IMR-90 (cell line): ENCODE results near the gene NRAS. TPM values are rescaled to one million over a fixed set of nuclear protein-coding genes. Genes with fewer than 3 reads are reported as not detected.

Experiments used
- ATAC-seq: fragments of 200-7000 bp; cut with Tn5 transposase; 2 replicates; pipeline ENCODE4 v1.9.1; 2020; ENCODE audit warnings: low read depth, mild to moderate bottlenecking, moderate library complexity
- BruUV-seq: library from RNA; stranded (reverse); fragments of 400-500 nt; replicated peaks from 2 replicates; lab custom pipeline; 2021; lab: Mats Ljungman, UMichigan
- CTCF ChIA-PET: fragments of 300-600 bp; formaldehyde crosslinking; extraction: SDS; loops from one replicate; lab custom pipeline; 2021; ENCODE audit warnings: antibody characterized with exemption; lab: Yijun Ruan, JAX
- POLR2A ChIA-PET: fragments of 300-600 bp; sonication (Branson Sonifier 250); formaldehyde crosslinking; loops from one replicate; lab custom pipeline; 2022; ENCODE audit warnings: antibody characterized with exemption; ENCODE audit not compliant: unreplicated experiment; lab: Charles Lee
- DNase-seq: peaks from one replicate; pipeline ENCODE4 v3.0.0; 2013
- H2AFZ ChIP-seq: replicated peaks from 2 replicates; pipeline ENCODE3; 2013; ENCODE audit warnings: low read length, mild to moderate bottlenecking; ENCODE audit not compliant: poor library complexity
- H2AK5ac ChIP-seq: 2 replicates; pipeline ENCODE4 v1.6.1; 2013; ENCODE audit warnings: low read depth, low read length, inconsistent platforms
- H2AK9ac ChIP-seq: replicated peaks from 2 replicates; pipeline ENCODE3; 2013; ENCODE audit warnings: mild to moderate bottlenecking, low read depth, low read length, moderate library complexity; ENCODE audit not compliant: poor library complexity
- H2BK120ac ChIP-seq: 2 replicates; pipeline ENCODE4 v1.6.1; 2013; ENCODE audit warnings: low read depth, low read length, inconsistent platforms
- H2BK15ac ChIP-seq: 3 replicates; pipeline ENCODE4 v1.6.1; 2013; ENCODE audit warnings: low read depth, low read length, inconsistent platforms
- H2BK20ac ChIP-seq: 2 replicates; pipeline ENCODE4 v1.6.1; 2013; ENCODE audit warnings: low read depth, mild to moderate bottlenecking, inconsistent platforms, low read length, moderate library complexity
- H2BK5ac ChIP-seq: 2 replicates; pipeline ENCODE4 v1.6.1; 2013; ENCODE audit warnings: mild to moderate bottlenecking, low read depth, low read length, inconsistent platforms; ENCODE audit not compliant: poor library complexity, severe bottlenecking
- H3K14ac ChIP-seq: replicated peaks from 2 replicates; pipeline ENCODE4 v1.6.1; 2013; ENCODE audit warnings: low read depth, low read length, inconsistent platforms
- H3K18ac ChIP-seq: 2 replicates; pipeline ENCODE4 v1.6.1; 2013; ENCODE audit warnings: low read depth, low read length, control low read depth
- H3K23ac ChIP-seq: 2 replicates; pipeline ENCODE4 v1.6.1; 2013; ENCODE audit warnings: low read depth, low read length, inconsistent platforms
- H3K27ac ChIP-seq: 2 replicates; pipeline ENCODE4 v1.5.1; 2013; ENCODE audit warnings: mild to moderate bottlenecking, control low read depth, low read length; ENCODE audit not compliant: insufficient read depth
- H3K27me3 ChIP-seq: 2 replicates; pipeline ENCODE4 v1.6.1; 2013; ENCODE audit warnings: low read length; ENCODE audit not compliant: control insufficient read depth, insufficient read depth
- H3K36me3 ChIP-seq: 2 replicates; pipeline ENCODE4 v1.6.1; 2013; ENCODE audit warnings: low read length, mixed read lengths; ENCODE audit not compliant: control insufficient read depth, insufficient read depth
- H3K4ac ChIP-seq: 2 replicates; pipeline ENCODE4 v1.6.1; 2013; ENCODE audit warnings: low read depth, low read length, inconsistent platforms
- H3K4me1 ChIP-seq: 2 replicates; pipeline ENCODE4 v1.6.1; 2013; ENCODE audit warnings: low read length, mixed read lengths; ENCODE audit not compliant: control insufficient read depth, insufficient read depth
- H3K4me2 ChIP-seq: 2 replicates; pipeline ENCODE4 v1.6.1; 2013; ENCODE audit warnings: low read depth, mild to moderate bottlenecking, control low read depth, low read length, moderate library complexity
- H3K4me3 ChIP-seq: 2 replicates; pipeline ENCODE4 v1.5.1; 2013; ENCODE audit warnings: low read depth, mild to moderate bottlenecking, control low read depth, low read length, moderate library complexity; ENCODE audit not compliant: insufficient read depth
- H3K56ac ChIP-seq: 2 replicates; pipeline ENCODE4 v1.6.1; 2013; ENCODE audit warnings: low read length, inconsistent platforms; ENCODE audit not compliant: insufficient read depth; ENCODE audit errors: extremely low read depth
- H3K79me1 ChIP-seq, 2 experiments: 2 replicates each; pipeline ENCODE4 v1.6.1; 2013; ENCODE audit warnings: low read length in 2 of 2, inconsistent platforms in 1 of 2, low read depth in 1 of 2
- H3K9ac ChIP-seq: 2 replicates; pipeline ENCODE4 v1.6.1; 2013; ENCODE audit warnings: low read depth, low read length, control low read depth
- H3K9me1 ChIP-seq: 2 replicates; pipeline ENCODE4 v1.6.1; 2013; ENCODE audit warnings: low read length, inconsistent platforms; ENCODE audit not compliant: insufficient read depth
- H3K9me3 ChIP-seq: 2 replicates; pipeline ENCODE4 v1.6.1; 2013; ENCODE audit warnings: low read length; ENCODE audit not compliant: control insufficient read depth, insufficient read depth
- H4K20me1 ChIP-seq: 2 replicates; pipeline ENCODE4 v1.6.1; 2013; ENCODE audit warnings: low read length, inconsistent platforms; ENCODE audit not compliant: insufficient read depth
- H4K5ac ChIP-seq: 2 replicates; pipeline ENCODE4 v1.6.1; 2013; ENCODE audit warnings: mild to moderate bottlenecking, low read depth, low read length, control low read depth
- H4K8ac ChIP-seq, 2 experiments: 2 replicates each; pipeline ENCODE4 v1.6.1; 2013; ENCODE audit warnings: low read depth in 2 of 2, low read length in 2 of 2, control low read depth in 1 of 2, inconsistent platforms in 1 of 2
- H4K91ac ChIP-seq: 2 replicates; pipeline ENCODE4 v1.6.1; 2013; ENCODE audit warnings: low read depth, low read length, inconsistent platforms; ENCODE audit not compliant: insufficient read depth
- BHLHE40 ChIP-seq: fragments of 150-350 bp; IDR thresholded peaks from 2 replicates; pipeline ENCODE4 v1.6.1; 2016; ENCODE audit warnings: mild to moderate bottlenecking, low read depth, low read length
- CEBPB ChIP-seq: IDR thresholded peaks from 2 replicates; pipeline ENCODE4 v1.6.1; 2012; ENCODE audit warnings: low read depth, low read length, improper control_type of control experiment
- FOS ChIP-seq: fragments of 150-350 bp; IDR thresholded peaks from 2 replicates; pipeline ENCODE4 v1.6.1; 2016; ENCODE audit warnings: low read depth, low read length
- MAZ ChIP-seq: IDR thresholded peaks from 2 replicates; pipeline ENCODE4 v1.6.1; 2012; ENCODE audit warnings: low read depth, mild to moderate bottlenecking, low read length, improper control_type of control experiment, moderate library complexity, borderline replicate concordance
- MXI1 ChIP-seq: IDR thresholded peaks from 2 replicates; pipeline ENCODE4 v1.6.1; 2012; ENCODE audit warnings: low read depth, mild to moderate bottlenecking, low read length, moderate library complexity, borderline replicate concordance
- RAD21 ChIP-seq: IDR thresholded peaks from 2 replicates; pipeline ENCODE4 v1.6.1; 2012; ENCODE audit warnings: low read length, improper control_type of control experiment
- SMC3 ChIP-seq: fragments of 150-350 bp; IDR thresholded peaks from 2 replicates; pipeline ENCODE4 v1.6.1; 2016; ENCODE audit warnings: low read depth, mild to moderate bottlenecking, antibody characterized with exemption, low read length, moderate library complexity
- WGBS, 2 experiments: methylation state at CpG; one replicate each; pipeline versions ENCODE4 v1.1.5 to v1.1.7; 2013; ENCODE audit warnings: missing lambda C conversion rate in 2 of 2; ENCODE audit not compliant: insufficient read length in 1 of 2; ENCODE audit errors: extremely low coverage in 2 of 2; 5-methylcytosine and 5-hydroxymethylcytosine counted together
- dilution Hi-C: fragments of 300-500 bp; cut with HindIII; formaldehyde crosslinking; loops from one replicate; pipeline ENCODE4 v1.14.3; 2018; ENCODE audit warnings: low sequenced_read_pairs; ENCODE audit not compliant: unreplicated experiment
- in situ Hi-C: fragments of 300-500 bp; cut with MboI; formaldehyde crosslinking; loops from 3 replicates; pipeline ENCODE4 v1.14.3; 2019; ENCODE audit warnings: low sequenced_read_pairs, inconsistent platforms, mixed read lengths
- intact Hi-C: fragments of 100-400 bp; cut with micrococcal nuclease; formaldehyde crosslinking; loops from 2 replicates; pipeline ENCODE4 v1.10.0; 2022
- polyA plus RNA-seq, 3 experiments: library from polyadenylated mRNA; depleted of rRNA; stranded (reverse); fragments of >200 nt; gene quantifications; 2 replicates each; pipeline ENCODE4 v1.2.3, GENCODE V29; 2012; ENCODE audit warnings: low replicate concordance in 1 of 3
- total RNA-seq: library from RNA; depleted of rRNA; stranded (reverse); fragments of >200 nt; gene quantifications from 2 replicates; pipeline ENCODE4 v1.2.3, GENCODE V29; 2012
- TF ChIP-seq, protein P1 (sequence below): conservative IDR thresholded peaks from 2 replicates; pipeline ENCODE4 v1.5.1; 2012; ENCODE audit warnings: mild to moderate bottlenecking, low read depth, low read length, improper control_type of control experiment
- TF ChIP-seq, protein P2 (sequence below): fragments of 150-350 bp; IDR thresholded peaks from 2 replicates; pipeline ENCODE4 v1.6.1; 2016; ENCODE audit warnings: low read depth, mild to moderate bottlenecking, low read length, moderate library complexity, borderline replicate concordance

NRAS gene
- total and polyA plus RNA-seq, 2 of the 4 experiments (the other 2 are of a cell fraction): 27.4 to 85.9 TPM

- Histone ChIP-seq H3K56ac (no peak overlapping the region), H3K36me3 (no peaks in the 10 kb centered on the region), H2AK9ac (no peak overlapping the region), H3K23ac (no peak overlapping the region), H3K4me1 (no peaks in the 10 kb centered on the region), H2AFZ (no peak overlapping the region), H3K27me3 (peaks cover 8% of the 10 kb centered on the region), H3K9ac (no peak overlapping the region), H3K79me1 (no peaks in the 10 kb centered on the region), H2BK20ac (no peak overlapping the region), H3K4me3 (no peak overlapping the region), H2BK5ac (no peak overlapping the region), H3K9me3 (no peaks in the 10 kb centered on the region), H2AK5ac (no peak overlapping the region), H4K20me1 (no peaks in the 10 kb centered on the region), H3K27ac (no peak overlapping the region), H3K4ac (no peak overlapping the region), H4K5ac (no peak overlapping the region), H2BK15ac (no peak overlapping the region), H2BK120ac (no peak overlapping the region), H3K14ac (no peak overlapping the region), H3K4me2 (no peak overlapping the region), H4K8ac (no peak overlapping the region), H3K9me1 (0 out of 2 replicates have a peak, but pooled peaks cover 3% of the 10 kb centered on the region), H4K91ac (no peak overlapping the region), H3K18ac (no peak overlapping the region)
- DNase-seq (peak; percentile 32), ATAC-seq (no peak)
- in situ Hi-C loops (no loop called here), intact Hi-C loops (loop anchor here (2.0 kb wide), 3 partner anchors 90 to 692 kb away; partner anchors contain the start of genes BCAS2 and OLFML3), dilution Hi-C loops (no loop called here)
- TF ChIP-seq BHLHE40 (no peak), RAD21 (peak; percentile 52), MAZ (no peak), FOS (no peak), SMC3 (peak; percentile 24; the same call in 1 of the 2 replicates), CEBPB (no peak), MXI1 (no peak)
- TF ChIP-seq, protein P1, sequence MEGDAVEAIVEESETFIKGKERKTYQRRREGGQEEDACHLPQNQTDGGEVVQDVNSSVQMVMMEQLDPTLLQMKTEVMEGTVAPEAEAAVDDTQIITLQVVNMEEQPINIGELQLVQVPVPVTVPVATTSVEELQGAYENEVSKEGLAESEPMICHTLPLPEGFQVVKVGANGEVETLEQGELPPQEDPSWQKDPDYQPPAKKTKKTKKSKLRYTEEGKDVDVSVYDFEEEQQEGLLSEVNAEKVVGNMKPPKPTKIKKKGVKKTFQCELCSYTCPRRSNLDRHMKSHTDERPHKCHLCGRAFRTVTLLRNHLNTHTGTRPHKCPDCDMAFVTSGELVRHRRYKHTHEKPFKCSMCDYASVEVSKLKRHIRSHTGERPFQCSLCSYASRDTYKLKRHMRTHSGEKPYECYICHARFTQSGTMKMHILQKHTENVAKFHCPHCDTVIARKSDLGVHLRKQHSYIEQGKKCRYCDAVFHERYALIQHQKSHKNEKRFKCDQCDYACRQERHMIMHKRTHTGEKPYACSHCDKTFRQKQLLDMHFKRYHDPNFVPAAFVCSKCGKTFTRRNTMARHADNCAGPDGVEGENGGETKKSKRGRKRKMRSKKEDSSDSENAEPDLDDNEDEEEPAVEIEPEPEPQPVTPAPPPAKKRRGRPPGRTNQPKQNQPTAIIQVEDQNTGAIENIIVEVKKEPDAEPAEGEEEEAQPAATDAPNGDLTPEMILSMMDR: peak; percentile 52
- TF ChIP-seq, protein P2, sequence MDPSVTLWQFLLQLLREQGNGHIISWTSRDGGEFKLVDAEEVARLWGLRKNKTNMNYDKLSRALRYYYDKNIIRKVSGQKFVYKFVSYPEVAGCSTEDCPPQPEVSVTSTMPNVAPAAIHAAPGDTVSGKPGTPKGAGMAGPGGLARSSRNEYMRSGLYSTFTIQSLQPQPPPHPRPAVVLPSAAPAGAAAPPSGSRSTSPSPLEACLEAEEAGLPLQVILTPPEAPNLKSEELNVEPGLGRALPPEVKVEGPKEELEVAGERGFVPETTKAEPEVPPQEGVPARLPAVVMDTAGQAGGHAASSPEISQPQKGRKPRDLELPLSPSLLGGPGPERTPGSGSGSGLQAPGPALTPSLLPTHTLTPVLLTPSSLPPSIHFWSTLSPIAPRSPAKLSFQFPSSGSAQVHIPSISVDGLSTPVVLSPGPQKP: no peak
- WGBS, 2 experiments: 42% methylated on average over 2 of the region's 9 CpGs; no CpG with 5 or more reads in 1 of the 2 experiments
- no TSS peak for BruUV-seq
- CTCF ChIA-PET: interaction anchor here (0.6 to 0.7 kb wide), 2 partner anchors 21 to 51 kb away, joined by 4 to 6 read pairs; no protein-coding TSS in a partner anchor
- POLR2A ChIA-PET: no interaction called here
These were observed 45.3 kb downstream of the NRAS start for GRCh38 chr1:114671011-114671938.
